Raji (cell line): ENCODE measurements around the gene SEMA6B.

Source experiments
- POLR2A ChIP-seq: IDR thresholded peaks from 2 replicates; pipeline ENCODE4 v1.6.1; 2011; ENCODE audit warnings: low read depth, low read length, control low read depth; ENCODE audit not compliant: insufficient read depth

Gene SEMA6B

GRCh38 chr19:4566402-4567051, 7.0 kb upstream of the SEMA6B start:
- no peak for TF ChIP-seq POLR2A

GRCh38 chr19:4557971-4558941, 1.2 kb downstream of the SEMA6B start:
- no peak for TF ChIP-seq POLR2A

GRCh38 chr19:4557144-4557970, 2.1 kb downstream of the SEMA6B start:
- TF ChIP-seq POLR2A: no peak

- TF ChIP-seq POLR2A: no peak
These were observed 2.8 kb downstream of the SEMA6B start for GRCh38 chr19:4556597-4557127.

GRCh38 chr19:4555657-4556561, 3.6 kb downstream of the SEMA6B start:
- no peak for TF ChIP-seq POLR2A

- no peak for TF ChIP-seq POLR2A
These were observed 4.8 kb downstream of the SEMA6B start for GRCh38 chr19:4554717-4555116.

GRCh38 chr19:4553775-4554174, 5.7 kb downstream of the SEMA6B start:
- no peak for TF ChIP-seq POLR2A

GRCh38 chr19:4553092-4553695, 6.3 kb downstream of the SEMA6B start:
- no peak for TF ChIP-seq POLR2A

- no peak for TF ChIP-seq POLR2A
These were observed 7.0 kb downstream of the SEMA6B start for GRCh38 chr19:4552525-4552819.

GRCh38 chr19:4550479-4551050, 8.9 kb downstream of the SEMA6B start:
- TF ChIP-seq POLR2A: no peak

- TF ChIP-seq POLR2A: no peak
These were observed 9.5 kb downstream of the SEMA6B start for GRCh38 chr19:4550018-4550417.

GRCh38 chr19:4548238-4548584, 11.3 kb downstream of the SEMA6B start:
- no peak for TF ChIP-seq POLR2A
